ENCODE measurements around the gene HSD11B1.

HSD11B1 gene

GRCh38 chr1:209715314-209715713, 10.7 kb downstream of the HSD11B1 start:
- DNase-seq (ENCODE audit: extremely low read depth, low read depth) = no peak

GRCh38 chr1:209717818-209718217, 13.2 kb downstream of the HSD11B1 start:
- DNase-seq (ENCODE audit: extremely low read depth, low read depth) = no peak
- TF ChIP-seq, protein P1, sequence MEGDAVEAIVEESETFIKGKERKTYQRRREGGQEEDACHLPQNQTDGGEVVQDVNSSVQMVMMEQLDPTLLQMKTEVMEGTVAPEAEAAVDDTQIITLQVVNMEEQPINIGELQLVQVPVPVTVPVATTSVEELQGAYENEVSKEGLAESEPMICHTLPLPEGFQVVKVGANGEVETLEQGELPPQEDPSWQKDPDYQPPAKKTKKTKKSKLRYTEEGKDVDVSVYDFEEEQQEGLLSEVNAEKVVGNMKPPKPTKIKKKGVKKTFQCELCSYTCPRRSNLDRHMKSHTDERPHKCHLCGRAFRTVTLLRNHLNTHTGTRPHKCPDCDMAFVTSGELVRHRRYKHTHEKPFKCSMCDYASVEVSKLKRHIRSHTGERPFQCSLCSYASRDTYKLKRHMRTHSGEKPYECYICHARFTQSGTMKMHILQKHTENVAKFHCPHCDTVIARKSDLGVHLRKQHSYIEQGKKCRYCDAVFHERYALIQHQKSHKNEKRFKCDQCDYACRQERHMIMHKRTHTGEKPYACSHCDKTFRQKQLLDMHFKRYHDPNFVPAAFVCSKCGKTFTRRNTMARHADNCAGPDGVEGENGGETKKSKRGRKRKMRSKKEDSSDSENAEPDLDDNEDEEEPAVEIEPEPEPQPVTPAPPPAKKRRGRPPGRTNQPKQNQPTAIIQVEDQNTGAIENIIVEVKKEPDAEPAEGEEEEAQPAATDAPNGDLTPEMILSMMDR (IDR thresholded peaks at IDR 0.05; ENCODE audit: low read depth, low read length) = no peak

More at GRCh38 chr1:209715314-209715713, 10.7 kb downstream of the HSD11B1 start:
- TF ChIP-seq, protein P1 (IDR thresholded peaks at IDR 0.05; ENCODE audit: low read depth, low read length) = no peak

DNA sequence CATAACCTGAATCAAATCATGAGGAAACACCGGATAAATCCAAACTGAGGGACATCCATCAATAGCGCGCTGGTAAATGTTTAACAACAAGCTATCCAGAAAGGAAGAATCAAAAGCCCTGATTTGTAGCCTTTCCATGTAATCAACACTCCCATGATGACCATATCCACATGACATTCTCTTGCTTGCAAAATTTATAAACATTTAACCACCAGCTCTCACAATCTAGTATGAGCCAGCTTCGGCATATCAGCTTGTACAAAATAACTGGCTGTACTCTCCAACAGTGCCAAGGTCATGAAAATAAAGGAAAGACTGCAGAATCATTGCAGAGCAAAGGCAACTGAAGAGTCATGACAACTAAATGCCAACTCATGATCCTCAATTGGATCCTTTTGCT, 15.7 kb downstream of the HSD11B1 start:
- TF ChIP-seq, protein P1 (IDR thresholded peaks at IDR 0.05; ENCODE audit: low read depth, low read length) = no peak

DNA sequence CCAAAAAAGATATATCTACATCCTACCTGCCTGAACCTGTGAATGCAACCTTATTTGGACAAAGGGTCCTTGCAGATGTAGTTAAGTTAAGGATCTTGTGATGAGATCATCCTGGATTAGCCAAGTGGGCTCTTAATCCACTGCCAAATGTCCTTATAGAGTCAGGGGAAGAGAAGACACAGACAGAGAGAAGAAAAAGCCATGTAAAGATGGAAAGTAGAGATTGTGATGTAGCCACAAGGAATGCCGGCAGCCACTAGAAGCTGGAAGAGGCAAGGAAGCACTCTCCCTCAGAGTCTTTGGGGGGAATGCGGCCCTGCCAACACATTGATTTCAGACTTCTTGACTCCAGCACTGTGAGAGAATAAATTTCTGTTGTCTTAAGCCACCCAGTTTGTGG, 16.2 kb downstream of the HSD11B1 start:
- no peak for DNase-seq (ENCODE audit: extremely low read depth, low read depth)

More for the DNA sequence above, 15.7 kb downstream of the HSD11B1 start:
- DNase-seq (ENCODE audit: extremely low read depth, low read depth) = no peak

DNA sequence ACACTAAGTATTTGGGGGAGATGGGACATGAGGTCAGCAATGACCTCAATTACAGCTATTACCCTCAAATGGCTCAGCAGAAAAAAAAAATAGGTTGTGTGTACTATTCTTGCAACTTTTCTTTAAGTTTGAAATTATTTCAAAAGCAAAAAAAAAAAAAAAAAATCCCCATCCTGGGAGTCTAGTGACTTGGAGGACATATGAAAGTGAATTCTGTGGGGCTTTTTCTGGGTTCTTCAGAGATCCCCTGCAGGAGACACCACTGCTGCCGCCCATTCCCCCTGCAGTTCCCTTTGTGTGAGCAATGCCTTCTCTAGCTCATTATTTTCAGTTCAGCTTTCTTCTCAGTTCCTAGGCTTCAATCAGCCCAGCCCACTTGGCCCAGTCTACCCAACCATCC, 16.7 kb downstream of the HSD11B1 start:
- DNase-seq (ENCODE audit: extremely low read depth, low read depth) = no peak
- TF ChIP-seq, protein P1 (IDR thresholded peaks at IDR 0.05; ENCODE audit: low read depth, low read length) = no peak

More for the DNA sequence above, 16.2 kb downstream of the HSD11B1 start:
- TF ChIP-seq, protein P1 (IDR thresholded peaks at IDR 0.05; ENCODE audit: low read depth, low read length) = no peak

DNA sequence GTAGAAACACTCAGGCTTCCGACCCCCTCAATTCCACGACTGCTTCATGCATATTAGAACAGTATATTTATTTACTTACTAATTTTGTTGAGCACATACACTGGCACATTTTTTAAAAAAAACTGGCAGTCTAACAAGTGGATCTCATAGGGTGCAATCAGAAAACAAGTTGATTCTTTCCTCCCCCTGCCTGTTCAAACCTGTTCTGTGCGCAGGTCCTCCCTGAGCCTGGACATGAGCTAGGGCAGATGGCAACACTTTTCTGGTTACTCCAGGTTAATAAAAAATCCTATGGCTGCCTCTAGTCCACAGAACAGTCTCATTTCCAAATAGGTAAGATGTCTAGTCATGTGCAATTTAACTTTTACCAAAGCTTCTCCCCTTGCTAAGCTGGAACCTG, 18.6 kb downstream of the HSD11B1 start:
- no peak for DNase-seq (ENCODE audit: extremely low read depth, low read depth)
- TF ChIP-seq, protein P1 (IDR thresholded peaks at IDR 0.05; ENCODE audit: low read depth, low read length) = no peak

- TF ChIP-seq, protein P1 (IDR thresholded peaks at IDR 0.05; ENCODE audit: low read depth, low read length) = no peak
- DNase-seq (ENCODE audit: extremely low read depth, low read depth) = no peak
These were observed 19.4 kb downstream of the HSD11B1 start for GRCh38 chr1:209723756-209724693.
